B cell (primary cell): Measurements from ENCODE around the gene CPLANE2. TPM values are rescaled to one million over a fixed set of nuclear protein-coding genes. Genes with fewer than 3 reads are reported as not detected.

Source experiments
- ATAC-seq: fragments of 200-7000 bp; cut with Tn5 transposase; one replicate; pipeline ENCODE4 v1.10.0; 2021; ENCODE audit warnings: low read depth, mild to moderate bottlenecking, moderate number of reproducible peaks, moderate library complexity
- CTCF ChIA-PET: fragments of 350-600 bp; sonication (Branson Sonifier 250); formaldehyde crosslinking; loops from one replicate; lab custom pipeline; 2021; ENCODE audit warnings: antibody characterized with exemption, inconsistent platforms; lab: Charles Lee
- POLR2A ChIA-PET: fragments of 350-600 bp; sonication (Branson Sonifier 250); formaldehyde crosslinking; loops from one replicate; lab custom pipeline; 2021; ENCODE audit warnings: antibody characterized with exemption; lab: Charles Lee
- DNase-seq: peaks from one replicate; pipeline ENCODE4 v3.0.0; 2013
- H2AFZ ChIP-seq: 2 replicates; pipeline ENCODE4 v1.6.1; 2012; ENCODE audit warnings: mild to moderate bottlenecking, low read depth, low read length; ENCODE audit not compliant: insufficient read depth, poor library complexity, severe bottlenecking
- H3K27ac ChIP-seq, 2 donors: 1 replicate in 1 of 2; 2 replicates in 1 of 2; pipeline ENCODE4 v1.5.1; 2012 to 2013; ENCODE audit warnings: low read length in 2 of 2, mild to moderate bottlenecking in 2 of 2, moderate library complexity in 1 of 2
- H3K27me3 ChIP-seq, 4 experiments: fragments of 200-600 bp in 1 of 4; sonication (generic) in 1 of 4; replicated peaks in 1 of 4; 1 replicate in 2 of 4; 2 replicates in 2 of 4; pipeline versions ENCODE4 v1.6.1 to v1.7.0; 2013 to 2016; ENCODE audit warnings: low read length in 3 of 4, mild to moderate bottlenecking in 2 of 4, mixed read lengths in 1 of 4, moderate library complexity in 1 of 4; ENCODE audit not compliant: insufficient read depth in 4 of 4, control insufficient read depth in 3 of 4; ENCODE audit errors: control extremely low read depth in 1 of 4
- H3K36me3 ChIP-seq, 2 experiments: replicated peaks in 1 of 2; 1 replicate in 1 of 2; 2 replicates in 1 of 2; pipeline versions ENCODE4 v1.6.1 to v1.7.1; 2013; ENCODE audit warnings: low read length in 1 of 2; ENCODE audit not compliant: insufficient read depth in 2 of 2, control insufficient read depth in 1 of 2; ENCODE audit errors: control extremely low read depth in 1 of 2, extremely low read depth in 1 of 2
- H3K4me1 ChIP-seq, 2 donors: fragments of 200-600 bp in 1 of 2; sonication (generic) in 1 of 2; 1 replicate in 1 of 2; 2 replicates in 1 of 2; pipeline versions ENCODE4 v1.5.1 to v1.6.1; 2013 to 2017; ENCODE audit warnings: low read length in 2 of 2; ENCODE audit not compliant: control insufficient read depth in 2 of 2, insufficient read depth in 2 of 2
- H3K4me2 ChIP-seq: replicated peaks from 2 replicates; pipeline ENCODE3; 2012; ENCODE audit warnings: mild to moderate bottlenecking, low read depth, low read length; ENCODE audit not compliant: poor library complexity, severe bottlenecking
- H3K4me3 ChIP-seq, 5 experiments: fragments of 200-600 bp in 1 of 5; sonication (generic) in 1 of 5; 1 replicate in 3 of 5; 2 replicates in 2 of 5; pipeline versions ENCODE4 v1.5.1 to v1.7.0; 2011 to 2016; ENCODE audit warnings: low read length in 4 of 5, mild to moderate bottlenecking in 4 of 5, low read depth in 2 of 5, control low read depth in 1 of 5, moderate library complexity in 1 of 5; ENCODE audit not compliant: insufficient read depth in 1 of 5; ENCODE audit errors: control extremely low read depth in 1 of 5, extremely low read depth in 1 of 5
- H3K79me2 ChIP-seq: fragments of 200-600 bp; sonication (generic); one replicate; pipeline ENCODE4 v1.6.0; 2016; ENCODE audit warnings: low read length; ENCODE audit not compliant: control insufficient read depth, insufficient read depth
- H3K9ac ChIP-seq: fragments of 200-600 bp; sonication (generic); 2 replicates; pipeline ENCODE4 v1.6.1; 2017; ENCODE audit warnings: mild to moderate bottlenecking, low read length, moderate library complexity
- H3K9me3 ChIP-seq, 3 donors: one replicate each; pipeline versions ENCODE4 v1.6.1 to v1.7.1; 2013; ENCODE audit warnings: low read length in 2 of 3; ENCODE audit not compliant: control insufficient read depth in 2 of 3, insufficient read depth in 1 of 3; ENCODE audit errors: control extremely low read depth in 1 of 3
- H4K20me1 ChIP-seq: 2 replicates; pipeline ENCODE4 v1.6.0; 2012; ENCODE audit warnings: mild to moderate bottlenecking, low read length; ENCODE audit not compliant: insufficient read depth, control insufficient read depth, poor library complexity, severe bottlenecking
- H3K27ac Mint-ChIP-seq: one replicate; pipeline ENCODE4 v1.8.0; 2021; ENCODE audit warnings: mixed read lengths
- H3K27me3 Mint-ChIP-seq: one replicate; pipeline ENCODE4 v1.8.0; 2021; ENCODE audit warnings: mixed read lengths
- H3K4me1 Mint-ChIP-seq: one replicate; pipeline ENCODE4 v1.8.0; 2021; ENCODE audit warnings: mixed read lengths
- H3K4me3 Mint-ChIP-seq: one replicate; pipeline ENCODE4 v1.8.0; 2021; ENCODE audit warnings: mixed read lengths
- H3K9me3 Mint-ChIP-seq: one replicate; pipeline ENCODE4 v1.8.0; 2022; ENCODE audit warnings: mixed read lengths; ENCODE audit not compliant: insufficient read depth
- CTCF ChIP-seq: fragments of 200-600 bp; IDR thresholded peaks from one replicate; pipeline ENCODE4 v1.8.0; 2022; ENCODE audit warnings: antibody characterized with exemption, mild to moderate bottlenecking
- EZH2 ChIP-seq: IDR thresholded peaks from 2 replicates; pipeline ENCODE4 v1.6.1; 2012; ENCODE audit warnings: borderline replicate concordance, low read depth, mild to moderate bottlenecking, moderate library complexity, low read length; ENCODE audit not compliant: insufficient read depth, poor library complexity, severe bottlenecking
- WGBS: methylation state at CpG from one replicate; pipeline ENCODE4 v1.1.5; 2013; ENCODE audit warnings: missing lambda C conversion rate; ENCODE audit not compliant: insufficient coverage; 5-methylcytosine and 5-hydroxymethylcytosine counted together
- intact Hi-C: fragments of 100-400 bp; cut with micrococcal nuclease; formaldehyde crosslinking; loops from one replicate; pipeline ENCODE4 v1.10.0; 2022
- polyA plus RNA-seq: library from polyadenylated mRNA; depleted of rRNA; stranded (reverse); fragments of >200 nt; gene quantifications from 2 replicates; pipeline ENCODE4 v1.2.3, GENCODE V29; 2012
- total RNA-seq, 2 donors: library from RNA; stranded (reverse); fragments of 120-200 nt in 1 of 2; gene quantifications; 1 replicate in 1 of 2; 2 replicates in 1 of 2; pipeline versions ENCODE4 v1.2.3 to v1.2.4, GENCODE V29; 2013 to 2022

The CPLANE2 gene
- total and polyA plus RNA-seq, 2 donors (not counting 1 experiment from before 2014, with no cell fraction given) = 5.7 to 11.1 TPM

DNA sequence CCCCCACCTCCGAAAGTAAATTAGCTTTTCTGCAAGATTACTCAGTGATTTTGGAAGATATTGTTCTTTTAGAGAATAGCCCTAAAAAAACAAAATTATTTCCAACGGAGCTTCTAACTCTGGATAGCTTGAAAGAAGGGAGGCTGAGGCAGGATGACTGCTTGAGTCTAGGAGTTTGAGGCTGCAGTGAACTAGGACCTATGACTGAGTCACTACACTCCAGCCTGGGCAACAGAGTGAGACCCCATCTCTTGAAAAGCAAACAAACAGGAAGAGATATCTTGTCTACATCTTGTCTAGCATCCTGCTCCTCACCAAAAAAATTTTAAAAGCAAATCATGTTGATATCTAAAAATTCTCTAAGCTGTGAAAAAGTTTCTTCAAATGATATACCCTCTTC lies 42.2 kb upstream of the CPLANE2 start:
- intact Hi-C loops = no loop called here
- no peaks in the 10 kb centered on the region for H3K4me1 ChIP-seq
- Mint-ChIP-seq H3K27ac (no peak overlapping the region), H3K27me3 (no peaks in the 10 kb centered on the region), H3K4me1 (peaks cover 2% of the 10 kb centered on the region), H3K9me3 (no peaks in the 10 kb centered on the region), H3K4me3 (no peak overlapping the region)
- WGBS = no CpG with 5 or more reads among the region's 2 CpGs
- no peak overlapping the region for H3K4me3 ChIP-seq
- H4K20me1 ChIP-seq = peaks cover 15% of the 10 kb centered on the region
- ATAC-seq = no peak
- DNase-seq = no peak
- H3K27ac ChIP-seq = no peak overlapping the region
- peaks cover 29% of the 10 kb centered on the region for H3K79me2 ChIP-seq
- H3K9ac ChIP-seq = no peak overlapping the region
- no peak overlapping the region for H2AFZ ChIP-seq
- POLR2A ChIA-PET = no interaction called here
- peaks cover 2 to 3% of the 10 kb centered on the region in 2 experiments for H3K36me3 ChIP-seq
- TF ChIP-seq CTCF (no peak), EZH2 (no peak)
- CTCF ChIA-PET = no interaction called here
- H3K4me2 ChIP-seq = no peak overlapping the region
- H3K27me3 ChIP-seq = no peaks in the 10 kb centered on the region
- H3K9me3 ChIP-seq = no peaks in the 10 kb centered on the region

GRCh38 chr1:16276302-16277030 lies 39.5 kb upstream of the CPLANE2 start:
- Histone ChIP-seq H3K27ac (no peak overlapping the region), H3K4me1 (no peaks in the 10 kb centered on the region), H3K79me2 (peaks cover 25% of the 10 kb centered on the region), H3K36me3 (peaks cover 4 to 9% of the 10 kb centered on the region in 2 experiments), H3K9me3 (no peaks in the 10 kb centered on the region), H4K20me1 (peaks cover 19% of the 10 kb centered on the region), H2AFZ (no peak overlapping the region), H3K4me3 (no peak overlapping the region), H3K9ac (no peak overlapping the region), H3K27me3 (no peaks in the 10 kb centered on the region), H3K4me2 (no peak overlapping the region)
- TF ChIP-seq CTCF (no peak), EZH2 (no peak)
- WGBS = no CpG with 5 or more reads among the region's 6 CpGs
- DNase-seq = no peak
- H3K27ac Mint-ChIP-seq = no peak overlapping the region
- H3K27me3 Mint-ChIP-seq = no peaks in the 10 kb centered on the region
- ChIA-PET POLR2A (no interaction called here), CTCF (no interaction called here)
- no peak for ATAC-seq
- peaks cover 2% of the 10 kb centered on the region for H3K4me1 Mint-ChIP-seq
- no peaks in the 10 kb centered on the region for H3K9me3 Mint-ChIP-seq
- intact Hi-C loops = no loop called here
- no peak overlapping the region for H3K4me3 Mint-ChIP-seq
